HG03097 (cell line): ENCODE measurements around the gene GREM1.

Source experiments
- ATAC-seq: cut with Tn5 transposase; IDR thresholded peaks from one replicate; pipeline ENCODE4 v1.9.1; 2021; ENCODE audit not compliant: unreplicated experiment, low FRiP score

GREM1 gene

DNA sequence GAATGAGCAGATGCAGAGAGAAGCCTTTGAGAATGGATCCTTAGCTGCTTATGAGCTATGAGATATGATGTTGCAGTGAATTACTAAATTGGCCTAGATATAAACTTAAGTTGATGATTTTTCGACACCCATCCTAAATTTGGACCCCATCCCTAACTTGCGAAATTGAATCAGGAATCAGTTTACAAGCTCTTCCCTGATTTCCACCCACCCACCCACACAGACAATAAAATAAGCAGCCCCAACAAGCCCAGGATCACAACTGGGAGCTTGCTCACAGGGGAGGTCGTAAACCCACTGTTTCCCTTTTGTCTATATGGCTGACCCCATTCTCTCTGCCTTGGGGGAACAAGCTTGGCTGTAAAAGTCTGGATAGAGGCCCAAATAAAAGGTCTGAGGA lies 57.3 kb downstream of the GREM1 start:
- no peak for ATAC-seq

- no peak for ATAC-seq
These were observed 60.8 kb downstream of the GREM1 start for GRCh38 chr15:32778391-32779176.

DNA sequence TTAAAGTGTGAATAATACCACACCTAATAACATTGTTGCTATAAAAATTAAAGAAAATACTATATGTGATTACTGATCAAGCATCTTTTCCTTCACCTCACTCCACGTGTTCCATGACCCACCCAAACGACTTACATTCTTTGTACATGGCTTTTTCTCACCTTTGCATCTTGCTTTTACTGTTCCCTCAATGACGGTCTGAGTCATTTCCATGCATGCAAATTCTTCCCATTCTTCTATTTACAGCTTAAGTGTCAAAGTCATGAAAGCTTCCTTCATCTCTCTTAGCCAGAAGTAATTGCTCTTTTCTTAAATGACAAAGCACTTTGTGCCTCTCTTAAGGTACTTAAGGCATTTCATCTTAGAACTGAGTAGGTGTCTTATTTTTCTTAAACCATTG lies 64.0 kb downstream of the GREM1 start:
- ATAC-seq: no peak

GRCh38 chr15:32784581-32784980 lies 66.8 kb downstream of the GREM1 start:
- ATAC-seq: no peak

DNA sequence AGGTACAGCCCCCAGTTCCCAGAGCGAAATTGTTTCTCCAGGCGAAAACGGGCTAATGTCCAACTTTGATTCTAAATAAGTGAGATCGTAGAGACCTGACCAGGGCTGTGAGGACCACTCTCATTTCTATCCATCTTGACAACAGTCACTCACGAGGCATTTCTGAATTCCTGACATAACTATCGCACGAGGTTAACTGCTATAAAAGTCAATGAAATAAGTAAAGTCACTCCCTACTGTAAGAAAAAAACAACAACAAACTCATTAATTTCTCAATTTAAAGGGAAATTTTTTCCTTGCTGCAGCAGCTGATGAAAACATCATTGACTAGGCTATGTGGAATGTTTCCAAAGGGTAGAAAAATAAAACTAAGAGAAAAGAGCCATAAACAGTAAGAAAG lies 69.1 kb downstream of the GREM1 start:
- no peak for ATAC-seq

GRCh38 chr15:32787949-32788348 lies 70.1 kb downstream of the GREM1 start:
- no peak for ATAC-seq

GRCh38 chr15:32790352-32790999 lies 72.7 kb downstream of the GREM1 start:
- no peak for ATAC-seq

DNA sequence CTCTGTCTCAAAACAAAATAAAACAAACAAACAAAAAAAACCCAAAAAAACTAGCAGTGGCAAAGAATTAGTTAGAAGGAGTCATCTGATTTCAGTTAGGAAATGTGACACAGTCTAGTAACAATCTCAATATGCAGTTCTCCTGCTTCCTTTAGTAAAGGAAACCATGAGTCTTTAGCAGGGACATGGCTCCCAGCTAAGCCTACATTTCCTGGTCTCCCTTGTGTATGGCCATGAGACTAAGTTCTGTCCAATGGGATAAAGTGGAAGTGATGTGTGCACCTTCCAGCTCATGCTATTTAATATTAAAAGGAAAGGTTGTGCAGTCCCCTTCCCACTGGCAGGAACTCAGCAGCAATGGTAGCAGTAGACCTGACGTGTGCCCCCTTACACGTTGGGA lies 74.6 kb downstream of the GREM1 start:
- ATAC-seq: no peak
